G401.6 (cell line): Measurements from ENCODE around the gene OR4X1.
A peak's percentile ranks its signal among the peaks of the same experiment; 100 is the strongest.
"Not testable (repeated sequence)": the region's sequence is repeated elsewhere in the genome, so short reads cannot be mapped to it uniquely, and the experiment has no call there.

ENCODE experiments used
- FAIRE-seq: peaks from 2 replicates; lab custom pipeline; 2012; peaks lifted over from hg19 to GRCh38; lab: Jason Lieb, UNC

The OR4X1 gene

GRCh38 chr11:48263423-48263911, at the start of gene OR4X1:
Gene OR4X1, plus strand, starts transcription at chr11:48263861. Its CDS starts 0 bp downstream, at chr11:48263861.
- no peak for FAIRE-seq

GRCh38 chr11:48216510-48216909, 47.2 kb upstream of the OR4X1 start, which contains the start of gene OR4B1:
Gene OR4B1, plus strand, starts transcription at chr11:48216810. Its CDS starts 0 bp downstream, at chr11:48216810.
- FAIRE-seq, result no peak

GRCh38 chr11:48228761-48229160, 34.9 kb upstream of the OR4X1 start:
- no peak for FAIRE-seq

GRCh38 chr11:48230057-48230456, 33.6 kb upstream of the OR4X1 start:
- not testable (repeated sequence) for FAIRE-seq

- FAIRE-seq, result no peak
Observed at GRCh38 chr11:48237727-48238126, 25.9 kb upstream of the OR4X1 start.

- no peak for FAIRE-seq
Observed at GRCh38 chr11:48242501-48242900, 21.2 kb upstream of the OR4X1 start.

GRCh38 chr11:48244804-48245203, 18.9 kb upstream of the OR4X1 start, which contains the start of gene OR4X2:
Gene OR4X2, plus strand, starts transcription at chr11:48245104. Its CDS starts 0 bp downstream, at chr11:48245104.
- no peak for FAIRE-seq

GRCh38 chr11:48248902-48249301, 14.8 kb upstream of the OR4X1 start:
- no peak for FAIRE-seq

GRCh38 chr11:48261600-48261999, 2.1 kb upstream of the OR4X1 start:
- FAIRE-seq, result no peak

GRCh38 chr11:48270621-48271020, 7.0 kb downstream of the OR4X1 start:
- no peak for FAIRE-seq

- FAIRE-seq, result no peak
Observed at GRCh38 chr11:48272606-48273005, 8.9 kb downstream of the OR4X1 start.

GRCh38 chr11:48305923-48306322, 42.3 kb downstream of the OR4X1 start, which contains the start of gene OR4S1:
Gene OR4S1, plus strand, starts transcription at chr11:48306223. Its CDS starts 0 bp downstream, at chr11:48306223.
- FAIRE-seq, result peak; percentile 87

GRCh38 chr11:48307760-48308386, 44.2 kb downstream of the OR4X1 start:
- no peak for FAIRE-seq

- not testable (repeated sequence) for FAIRE-seq
Observed at GRCh38 chr11:48313590-48313989, 49.9 kb downstream of the OR4X1 start.
